WERI-Rb-1 (cell line): ENCODE results near the gene TBX2.
"Not testable (repeated sequence)": the region's sequence is repeated elsewhere in the genome, so short reads cannot be mapped to it uniquely, and the experiment has no call there.

ENCODE experiments used
- DNase-seq: peaks from one replicate; pipeline ENCODE4 v3.0.0-alpha.2; 2020
- H3K27ac ChIP-seq: fragments of 250-450 bp; sonication (Bioruptor Pico); 2 replicates; pipeline ENCODE4 v1.5.1; 2020; ENCODE audit warnings: mild to moderate bottlenecking, moderate library complexity
- H3K27me3 ChIP-seq: fragments of 250-450 bp; sonication (Bioruptor Pico); 2 replicates; pipeline ENCODE4 v1.5.1; 2021; ENCODE audit warnings: mild to moderate bottlenecking, low read depth, moderate library complexity; ENCODE audit not compliant: insufficient read depth, severe bottlenecking
- H3K36me3 ChIP-seq: fragments of 250-450 bp; sonication (Bioruptor Pico); 2 replicates; pipeline ENCODE4 v1.5.1; 2020; ENCODE audit warnings: mild to moderate bottlenecking, moderate library complexity
- H3K4me3 ChIP-seq: 2 replicates; pipeline ENCODE4 v1.5.1; 2011; ENCODE audit warnings: low read depth, mild to moderate bottlenecking, control low read depth, low read length
- H3K9me3 ChIP-seq: fragments of 250-450 bp; sonication (Bioruptor Pico); 2 replicates; pipeline ENCODE4 v1.5.1; 2021; ENCODE audit warnings: mild to moderate bottlenecking, moderate library complexity; ENCODE audit not compliant: severe bottlenecking
- TF ChIP-seq, protein P1 (sequence below): IDR thresholded peaks from 2 replicates; pipeline ENCODE4 v1.5.1; 2011; ENCODE audit warnings: low read depth, mild to moderate bottlenecking, control low read depth, inconsistent platforms, low read length

The TBX2 gene

DNA sequence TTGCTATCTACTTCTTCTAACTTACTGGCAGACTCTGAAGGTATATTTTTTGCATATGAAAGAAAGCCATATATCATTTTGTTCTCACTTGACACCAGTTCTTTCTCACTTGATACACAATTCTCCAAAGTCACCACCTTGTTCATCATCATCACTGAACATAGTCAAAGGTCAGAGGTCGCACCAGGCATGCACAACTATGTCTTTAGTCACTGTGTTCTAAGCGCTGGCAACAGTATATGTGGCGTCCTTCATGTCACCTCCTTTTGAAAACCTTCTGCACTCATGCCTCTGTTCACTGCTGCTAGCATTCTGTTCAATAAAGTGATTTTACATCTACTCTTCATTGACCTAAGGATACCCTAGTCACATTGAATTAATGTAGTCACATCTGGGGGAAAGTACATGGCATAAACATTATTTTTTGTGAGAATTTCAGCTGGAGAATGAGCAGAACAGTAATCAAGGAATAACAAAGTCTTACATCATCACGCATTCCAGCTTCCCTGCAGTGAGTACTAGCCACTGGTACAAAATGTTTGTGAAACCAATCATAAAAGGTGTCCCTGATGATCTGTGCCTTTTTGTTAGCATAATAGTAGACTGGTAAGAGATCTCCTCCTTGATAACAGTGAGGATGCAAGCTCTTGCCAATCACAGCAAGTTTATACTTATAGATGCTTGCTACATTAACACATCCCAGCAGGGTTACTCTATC lies 32.1 kb downstream of the TBX2 start:
- no peak overlapping the region for H3K27ac ChIP-seq
- no peak overlapping the region for H3K4me3 ChIP-seq
- no peaks in the 10 kb centered on the region for H3K36me3 ChIP-seq
- TF ChIP-seq, protein P1, sequence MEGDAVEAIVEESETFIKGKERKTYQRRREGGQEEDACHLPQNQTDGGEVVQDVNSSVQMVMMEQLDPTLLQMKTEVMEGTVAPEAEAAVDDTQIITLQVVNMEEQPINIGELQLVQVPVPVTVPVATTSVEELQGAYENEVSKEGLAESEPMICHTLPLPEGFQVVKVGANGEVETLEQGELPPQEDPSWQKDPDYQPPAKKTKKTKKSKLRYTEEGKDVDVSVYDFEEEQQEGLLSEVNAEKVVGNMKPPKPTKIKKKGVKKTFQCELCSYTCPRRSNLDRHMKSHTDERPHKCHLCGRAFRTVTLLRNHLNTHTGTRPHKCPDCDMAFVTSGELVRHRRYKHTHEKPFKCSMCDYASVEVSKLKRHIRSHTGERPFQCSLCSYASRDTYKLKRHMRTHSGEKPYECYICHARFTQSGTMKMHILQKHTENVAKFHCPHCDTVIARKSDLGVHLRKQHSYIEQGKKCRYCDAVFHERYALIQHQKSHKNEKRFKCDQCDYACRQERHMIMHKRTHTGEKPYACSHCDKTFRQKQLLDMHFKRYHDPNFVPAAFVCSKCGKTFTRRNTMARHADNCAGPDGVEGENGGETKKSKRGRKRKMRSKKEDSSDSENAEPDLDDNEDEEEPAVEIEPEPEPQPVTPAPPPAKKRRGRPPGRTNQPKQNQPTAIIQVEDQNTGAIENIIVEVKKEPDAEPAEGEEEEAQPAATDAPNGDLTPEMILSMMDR = no peak
- H3K27me3 ChIP-seq = no peaks in the 10 kb centered on the region
- no peak for DNase-seq
- no peaks in the 10 kb centered on the region for H3K9me3 ChIP-seq

DNA sequence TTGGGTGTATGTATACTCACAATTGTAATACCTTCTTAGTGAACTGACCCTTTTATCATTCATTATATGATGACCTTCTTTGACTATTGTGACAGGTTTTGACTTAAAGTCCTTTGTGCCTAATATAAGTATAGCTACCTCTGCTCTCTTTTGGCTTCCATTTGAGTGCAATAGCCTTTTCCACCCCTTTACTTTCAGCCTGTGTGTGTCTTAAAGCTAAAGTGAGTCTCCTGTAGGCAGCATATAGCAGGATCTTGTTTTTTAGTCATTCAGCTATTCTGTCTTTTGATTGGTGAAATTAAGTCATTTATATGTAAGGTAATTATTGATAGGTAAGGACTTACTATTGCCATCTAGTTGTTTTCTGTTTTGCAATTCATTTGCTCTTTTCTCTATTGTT lies 36.6 kb downstream of the TBX2 start:
- Histone ChIP-seq H3K9me3 (peaks cover 8% of the 10 kb centered on the region), H3K4me3 (no peak overlapping the region), H3K36me3 (no peaks in the 10 kb centered on the region), H3K27ac (no peak overlapping the region), H3K27me3 (no peaks in the 10 kb centered on the region)
- TF ChIP-seq, protein P1 = no peak
- DNase-seq = no peak

DNA sequence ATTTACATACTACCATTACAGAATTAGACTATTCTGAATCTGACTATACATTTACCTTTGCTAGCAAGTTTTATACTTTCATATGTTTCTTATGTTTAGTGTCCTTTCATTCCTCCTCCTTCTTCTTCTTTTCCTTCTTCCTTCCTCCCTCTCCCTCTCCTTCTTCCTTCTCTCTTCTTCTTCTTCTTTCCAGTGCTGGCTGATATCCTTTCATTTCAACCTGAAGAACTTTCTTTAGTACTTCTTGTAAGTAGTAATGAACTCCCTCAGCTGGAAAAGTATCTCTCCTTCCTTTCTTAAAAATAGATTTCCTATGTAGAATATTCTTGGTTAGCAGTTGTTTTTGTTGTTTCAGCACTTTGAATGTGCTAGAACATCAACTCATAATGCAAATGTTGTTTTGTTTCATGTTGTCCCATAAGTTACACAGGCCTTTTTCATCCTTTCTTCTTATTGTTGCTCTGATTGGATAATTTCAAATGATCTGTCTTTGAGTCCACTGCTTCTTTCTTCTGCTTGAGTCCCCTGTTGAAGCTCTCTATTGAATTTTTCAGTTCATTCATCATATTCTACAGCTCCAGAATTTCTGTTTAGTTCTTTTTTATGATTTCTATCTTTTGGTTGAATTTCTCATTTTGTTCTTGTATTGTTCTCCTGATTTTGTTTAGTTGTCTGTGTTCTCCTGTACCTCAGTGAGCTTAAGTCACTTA lies 37.5 kb downstream of the TBX2 start:
- no peaks in the 10 kb centered on the region for H3K36me3 ChIP-seq
- DNase-seq = no peak
- H3K27me3 ChIP-seq = no peaks in the 10 kb centered on the region

DNA sequence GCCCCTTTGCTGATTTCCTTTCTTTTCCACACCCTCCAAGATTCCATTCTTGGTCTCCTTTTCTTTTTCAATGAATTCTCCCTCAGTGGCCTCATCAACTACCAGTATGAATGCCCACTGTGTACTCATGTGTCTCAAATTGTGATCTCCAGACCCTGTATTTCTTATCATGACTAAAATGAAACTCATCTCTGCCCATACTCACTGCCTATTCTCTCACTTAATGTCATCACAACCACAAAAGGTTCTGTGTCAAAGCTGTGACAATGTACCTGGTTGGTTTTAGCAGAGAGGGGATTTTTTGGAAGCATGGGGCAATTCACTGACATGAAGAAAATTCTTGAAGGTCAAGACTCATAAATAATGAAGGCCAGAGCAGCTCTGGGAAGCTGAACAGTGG lies 41.1 kb downstream of the TBX2 start:
- Histone ChIP-seq H3K27ac (no peak overlapping the region), H3K36me3 (no peaks in the 10 kb centered on the region), H3K9me3 (peaks cover 12% of the 10 kb centered on the region), H3K27me3 (no peaks in the 10 kb centered on the region), H3K4me3 (no peak overlapping the region)
- TF ChIP-seq, protein P1 = no peak
- no peak for DNase-seq

More for the DNA sequence above, 37.5 kb downstream of the TBX2 start:
- TF ChIP-seq, protein P1 = no peak
- H3K4me3 ChIP-seq = no peak overlapping the region
- peaks cover 8% of the 10 kb centered on the region for H3K9me3 ChIP-seq
- no peak overlapping the region for H3K27ac ChIP-seq

DNA sequence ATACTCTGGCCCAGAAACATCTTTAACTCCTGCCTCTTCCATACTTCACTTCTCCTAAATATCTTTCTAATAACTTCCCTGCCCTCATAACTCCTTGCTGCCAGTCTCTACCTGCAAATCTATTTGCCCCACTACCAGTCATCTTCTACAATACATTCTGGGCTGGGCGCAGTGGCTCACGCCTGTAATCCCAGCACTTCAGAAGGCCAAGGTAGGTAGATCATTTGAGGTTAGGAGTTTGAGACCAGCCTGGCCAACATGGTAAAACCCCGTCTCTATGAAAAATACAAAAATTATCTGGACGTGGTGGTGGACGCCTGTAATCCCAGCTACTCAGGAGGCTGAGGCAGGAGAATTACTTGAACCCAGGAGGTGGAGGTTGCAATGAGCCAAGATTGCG lies 41.9 kb downstream of the TBX2 start:
- not testable (repeated sequence) for H3K4me3 ChIP-seq, H3K27me3 ChIP-seq, DNase-seq, H3K36me3 ChIP-seq, H3K27ac ChIP-seq
- peaks cover 12% of the 10 kb centered on the region for H3K9me3 ChIP-seq

DNA sequence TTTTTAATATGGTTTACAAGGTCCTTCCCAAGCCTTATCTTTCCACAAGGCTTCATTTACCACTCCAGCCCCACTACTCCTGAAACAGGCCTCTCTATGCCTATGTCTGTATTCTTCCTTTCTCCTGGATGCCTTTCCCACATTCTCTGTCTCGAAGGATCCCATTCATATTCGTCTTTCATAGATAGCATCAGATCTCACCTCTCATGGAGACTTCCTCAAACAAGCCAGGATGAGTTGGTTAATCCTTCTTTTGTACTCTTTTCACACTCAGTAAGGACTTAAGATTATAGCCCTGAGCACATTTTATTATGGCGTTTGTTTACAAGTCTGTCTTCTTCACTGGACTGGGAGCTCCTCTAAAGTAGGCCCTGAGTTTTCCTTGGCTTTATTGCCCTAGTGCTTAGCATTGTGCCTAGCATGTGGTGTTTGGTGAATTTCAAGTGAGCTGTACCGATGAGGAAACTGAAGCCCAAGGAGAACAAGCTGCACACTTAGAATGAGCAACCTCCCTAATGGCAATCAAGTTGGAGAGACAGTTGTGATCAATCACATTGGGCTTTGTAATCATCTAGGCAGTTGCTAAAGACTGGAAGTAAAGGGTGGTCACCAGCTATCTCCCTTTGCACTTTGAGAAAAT lies 42.6 kb downstream of the TBX2 start:
- H3K27ac ChIP-seq = no peak overlapping the region
- H3K36me3 ChIP-seq = no peaks in the 10 kb centered on the region
- H3K4me3 ChIP-seq = no peak overlapping the region
- TF ChIP-seq, protein P1 = no peak
- H3K27me3 ChIP-seq = no peaks in the 10 kb centered on the region
- peaks cover 12% of the 10 kb centered on the region for H3K9me3 ChIP-seq
- no peak for DNase-seq
